Ecto neural progenitor cell (in vitro differentiated cells): ENCODE data around the gene CCDC85C.

Source experiments
- DNase-seq: peaks from one replicate; pipeline ENCODE4 v3.0.0-alpha.2; 2018; ENCODE audit warnings: low spot score

Gene CCDC85C

GRCh38 chr14:99556134-99556791 lies 47.7 kb downstream of the CCDC85C start:
- no peak for DNase-seq

- DNase-seq, result no peak
Measured at GRCh38 chr14:99554757-99555531, 49.1 kb downstream of the CCDC85C start.

- no peak for DNase-seq
Measured at GRCh38 chr14:99554184-99554583, 49.8 kb downstream of the CCDC85C start.

- DNase-seq, result no peak
Measured at GRCh38 chr14:99552572-99553216, 51.3 kb downstream of the CCDC85C start.

- DNase-seq, result no peak
Measured at GRCh38 chr14:99552021-99552553, 51.9 kb downstream of the CCDC85C start.

- DNase-seq, result no peak
Measured at GRCh38 chr14:99551034-99551922, 52.7 kb downstream of the CCDC85C start.

GRCh38 chr14:99550387-99550992 lies 53.5 kb downstream of the CCDC85C start:
- DNase-seq, result no peak

- DNase-seq, result no peak
Measured at GRCh38 chr14:99549684-99550083, 54.3 kb downstream of the CCDC85C start.

GRCh38 chr14:99548871-99549515 lies 55.0 kb downstream of the CCDC85C start:
- no peak for DNase-seq

- DNase-seq, result no peak
Measured at GRCh38 chr14:99548255-99548654, 55.8 kb downstream of the CCDC85C start.

- no peak for DNase-seq
Measured at GRCh38 chr14:99546234-99546879, 57.6 kb downstream of the CCDC85C start.

- no peak for DNase-seq
Measured at GRCh38 chr14:99545586-99545985, 58.4 kb downstream of the CCDC85C start.

GRCh38 chr14:99544991-99545390 lies 59.0 kb downstream of the CCDC85C start:
- no peak for DNase-seq

- DNase-seq, result no peak
Measured at GRCh38 chr14:99543985-99544384, 60.0 kb downstream of the CCDC85C start.

GRCh38 chr14:99543370-99543769 lies 60.6 kb downstream of the CCDC85C start:
- no peak for DNase-seq

GRCh38 chr14:99542566-99542965 lies 61.4 kb downstream of the CCDC85C start:
- no peak for DNase-seq

- DNase-seq, result no peak
Measured at GRCh38 chr14:99541677-99542470, 62.1 kb downstream of the CCDC85C start.

- no peak for DNase-seq
Measured at GRCh38 chr14:99541211-99541610, 62.8 kb downstream of the CCDC85C start.

GRCh38 chr14:99540196-99541032 lies 63.6 kb downstream of the CCDC85C start:
- DNase-seq, result no peak
